Thyroid gland (tissue), 4 donors: ENCODE data around the gene ZNF507. TPM values are rescaled to one million over a fixed set of nuclear protein-coding genes. Genes with fewer than 3 reads are reported as not detected.

ENCODE experiments used
- DNase-seq, 2 donors: peaks; one replicate each; pipeline ENCODE4 v3.0.0-alpha.2; 2019
- H3K27ac ChIP-seq, 3 donors: fragments of 200-600 bp; sonication (generic); 1 replicate in 2 of 3; 2 replicates in 1 of 3; pipeline ENCODE4 v1.5.1; 2016 to 2019; ENCODE audit warnings: mild to moderate bottlenecking in 1 of 3, moderate library complexity in 1 of 3
- H3K27me3 ChIP-seq: fragments of 200-600 bp; sonication (generic); one replicate; pipeline ENCODE4 v1.5.1; 2019
- H3K36me3 ChIP-seq, 2 donors: fragments of 200-600 bp; sonication (generic); one replicate each; pipeline ENCODE4 v1.5.1; 2016 to 2019
- H3K4me1 ChIP-seq, 2 donors: fragments of 200-600 bp; sonication (generic); one replicate each; pipeline ENCODE4 v1.5.1; 2017 to 2019
- H3K4me3 ChIP-seq, 3 donors: fragments of 200-600 bp; sonication (generic); replicated peaks in 1 of 3; 1 replicate in 2 of 3; 2 replicates in 1 of 3; pipeline ENCODE4 v1.5.1; 2016; ENCODE audit warnings: mild to moderate bottlenecking in 1 of 3
- H3K9me3 ChIP-seq: fragments of 200-600 bp; sonication (generic); one replicate; pipeline ENCODE4 v1.5.1; 2017
- POLR2A ChIP-seq, 2 donors: fragments of 450-650 bp; IDR thresholded peaks; one replicate each; pipeline ENCODE4 v1.6.1; 2017; ENCODE audit warnings: antibody characterized with exemption in 2 of 2, mild to moderate bottlenecking in 2 of 2, moderate library complexity in 1 of 2
- WGBS, 2 donors: methylation state at CpG; one replicate each; pipeline ENCODE4 v1.1.5; 2017; 5-methylcytosine and 5-hydroxymethylcytosine counted together
- intact Hi-C: fragments of 100-400 bp; cut with DNase I; formaldehyde crosslinking; loops from one replicate; pipeline ENCODE4 v1.15.1; 2023
- total RNA-seq, 4 donors: library from RNA; depleted of rRNA; stranded (reverse); fragments of >200 nt; gene quantifications; one replicate each; pipeline ENCODE4 v1.2.3, GENCODE V29; 2016
- TF ChIP-seq, protein P1 (sequence below), 6 experiments: fragments of 200-600 bp in 3 of 6; fragments of 450-650 bp in 3 of 6; sonication (generic) in 3 of 6; IDR thresholded peaks; one replicate each; pipeline ENCODE4 v1.5.1; 2016 to 2019; ENCODE audit warnings: antibody characterized with exemption in 6 of 6, mild to moderate bottlenecking in 2 of 6, inconsistent platforms in 1 of 6, moderate library complexity in 1 of 6

The ZNF507 gene
- 10 to 100 TPM; 28.6 to 46.9 (median 38.0) TPM for total RNA-seq

DNA sequence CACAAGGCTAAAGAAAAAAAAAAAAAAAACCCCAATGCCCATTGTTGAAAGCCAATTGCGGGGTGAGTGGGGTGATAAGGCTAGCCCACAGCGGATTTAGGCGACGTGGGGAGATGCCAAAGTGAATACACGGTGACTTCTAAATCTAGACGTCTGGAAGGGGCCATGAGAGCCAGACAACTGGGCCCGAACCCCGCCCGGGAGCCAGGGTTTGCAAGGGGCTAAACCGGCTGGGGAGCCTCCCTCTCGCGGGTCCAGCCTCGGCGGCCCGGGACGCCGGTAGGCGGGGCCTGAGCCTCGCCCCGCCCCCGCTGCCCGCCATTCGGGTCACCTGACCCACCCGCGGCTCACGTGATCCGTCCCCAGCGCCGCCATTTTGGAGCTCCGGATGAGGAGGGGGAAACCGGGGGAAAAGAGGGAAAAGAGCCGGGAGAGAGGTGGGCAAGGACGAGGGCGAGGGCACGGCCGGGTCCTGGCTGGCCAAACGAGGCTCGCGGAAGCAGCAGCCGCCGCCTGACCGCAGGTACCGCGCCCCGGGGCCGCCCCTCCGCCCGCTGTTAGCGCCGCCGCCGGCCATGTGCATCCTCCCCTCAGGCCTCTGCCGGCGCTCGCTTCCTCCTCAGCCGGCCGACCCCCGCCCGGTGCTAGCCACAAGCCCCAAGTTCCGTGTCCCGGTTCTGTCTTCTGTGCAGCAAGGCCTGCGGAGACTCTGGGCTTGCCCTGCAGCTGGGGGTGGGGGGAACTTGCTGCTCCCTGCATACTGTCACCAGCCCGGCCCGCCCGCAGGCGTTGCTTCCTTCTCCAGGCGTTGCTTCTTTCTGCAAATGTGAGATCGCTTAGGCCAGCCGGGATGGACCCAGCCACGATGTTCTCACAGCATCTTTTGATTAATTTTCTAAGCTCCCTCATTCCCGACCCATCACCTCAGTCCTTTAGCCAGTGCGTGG is at the start of gene ZNF507:
TSS of gene ZNF507 (plus strand) at position 350 of the 947 bp plus-strand sequence. CDS start 7,221 bp downstream, outside the sequence.
- intact Hi-C loops, result loop anchor here (10.0 kb wide), 1 partner anchor 59 kb away; the partner anchor contains the start of gene DPY19L3
- Histone ChIP-seq H3K4me1 (peaks cover 18 to 24% of the 10 kb centered on the region in 2 donors), H3K9me3 (no peaks in the 10 kb centered on the region), H3K27me3 (no peaks in the 10 kb centered on the region), H3K27ac (peak within 1 kb of the TSS; percentile 76 to 80 (median 80)), H3K4me3 (peak within 1 kb of the TSS; percentile 78 to 91 (median 84)), H3K36me3 (peaks cover 7 to 9% of the 10 kb centered on the region in 2 donors)
- peak; percentile 80 to 83 for DNase-seq
- TF ChIP-seq, protein P1, sequence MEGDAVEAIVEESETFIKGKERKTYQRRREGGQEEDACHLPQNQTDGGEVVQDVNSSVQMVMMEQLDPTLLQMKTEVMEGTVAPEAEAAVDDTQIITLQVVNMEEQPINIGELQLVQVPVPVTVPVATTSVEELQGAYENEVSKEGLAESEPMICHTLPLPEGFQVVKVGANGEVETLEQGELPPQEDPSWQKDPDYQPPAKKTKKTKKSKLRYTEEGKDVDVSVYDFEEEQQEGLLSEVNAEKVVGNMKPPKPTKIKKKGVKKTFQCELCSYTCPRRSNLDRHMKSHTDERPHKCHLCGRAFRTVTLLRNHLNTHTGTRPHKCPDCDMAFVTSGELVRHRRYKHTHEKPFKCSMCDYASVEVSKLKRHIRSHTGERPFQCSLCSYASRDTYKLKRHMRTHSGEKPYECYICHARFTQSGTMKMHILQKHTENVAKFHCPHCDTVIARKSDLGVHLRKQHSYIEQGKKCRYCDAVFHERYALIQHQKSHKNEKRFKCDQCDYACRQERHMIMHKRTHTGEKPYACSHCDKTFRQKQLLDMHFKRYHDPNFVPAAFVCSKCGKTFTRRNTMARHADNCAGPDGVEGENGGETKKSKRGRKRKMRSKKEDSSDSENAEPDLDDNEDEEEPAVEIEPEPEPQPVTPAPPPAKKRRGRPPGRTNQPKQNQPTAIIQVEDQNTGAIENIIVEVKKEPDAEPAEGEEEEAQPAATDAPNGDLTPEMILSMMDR (IDR thresholded peaks at IDR 0.05), result no peak
- TF ChIP-seq POLR2A (IDR thresholded peaks at IDR 0.05), result peak in 1 of 2 donors; percentile 50
- 4% methylated on average over 52 to 60 of the region's 72 CpGs for WGBS, 2 donors

- no peak for DNase-seq
- no peaks in the 10 kb centered on the region for H3K36me3 ChIP-seq
- H3K4me3 ChIP-seq, result no peak overlapping the region
- TF ChIP-seq POLR2A (IDR thresholded peaks at IDR 0.05), result no peak
- TF ChIP-seq, protein P1 (IDR thresholded peaks at IDR 0.05), result no peak
- H3K27ac ChIP-seq, result no peak overlapping the region
- no peaks in the 10 kb centered on the region for H3K27me3 ChIP-seq
- intact Hi-C loops, result no loop called here
- no peaks in the 10 kb centered on the region for H3K4me1 ChIP-seq
- 91 to 100% methylated on average over 1 of the region's 1 CpG for WGBS, 2 donors
- peaks cover 4% of the 10 kb centered on the region for H3K9me3 ChIP-seq
Observed at GRCh38 chr19:32296694-32297093, 48.7 kb upstream of the ZNF507 start.

- Histone ChIP-seq H3K27ac (no peak overlapping the region), H3K9me3 (peaks cover 4% of the 10 kb centered on the region)
- intact Hi-C loops, result no loop called here
Observed at GRCh38 chr19:32302778-32303177, 42.6 kb upstream of the ZNF507 start.

GRCh38 chr19:32303193-32303592 is 42.2 kb upstream of the ZNF507 start:
- Histone ChIP-seq H3K4me1 (no peaks in the 10 kb centered on the region), H3K27ac (no peak overlapping the region), H3K36me3 (no peaks in the 10 kb centered on the region), H3K27me3 (no peaks in the 10 kb centered on the region), H3K9me3 (peaks cover 4% of the 10 kb centered on the region), H3K4me3 (no peak overlapping the region)
- no peak for DNase-seq
- intact Hi-C loops, result no loop called here
- TF ChIP-seq, protein P1 (IDR thresholded peaks at IDR 0.05), result no peak
- no peak for TF ChIP-seq POLR2A (IDR thresholded peaks at IDR 0.05)
- WGBS, 2 donors, result 86 to 89% methylated on average over 1 of the region's 1 CpG

More at GRCh38 chr19:32302778-32303177, 42.6 kb upstream of the ZNF507 start:
- no peaks in the 10 kb centered on the region for H3K4me1 ChIP-seq
- H3K4me3 ChIP-seq, result no peak overlapping the region
- no peaks in the 10 kb centered on the region for H3K36me3 ChIP-seq
- no peak for DNase-seq
- TF ChIP-seq POLR2A (IDR thresholded peaks at IDR 0.05), result no peak
- TF ChIP-seq, protein P1 (IDR thresholded peaks at IDR 0.05), result no peak
- H3K27me3 ChIP-seq, result no peaks in the 10 kb centered on the region

DNA sequence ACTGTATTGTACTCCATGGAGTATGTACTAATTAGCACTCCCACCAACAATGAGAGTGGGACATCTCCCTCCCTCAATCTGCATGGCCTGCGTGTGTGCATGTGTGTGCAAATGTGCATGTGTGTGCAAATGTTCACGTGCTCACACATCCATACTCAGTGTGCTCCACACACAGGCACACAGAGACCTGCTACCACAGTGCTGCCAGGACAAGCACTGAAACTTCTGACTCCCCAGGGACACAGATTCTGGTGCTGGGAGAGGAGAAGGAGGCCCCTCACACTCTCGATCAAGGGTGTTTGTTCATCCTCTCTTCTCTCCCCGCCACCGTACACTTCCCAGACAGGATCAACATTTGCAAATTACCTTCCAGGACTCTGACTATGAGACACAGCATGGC is 37.8 kb upstream of the ZNF507 start:
- H3K4me1 ChIP-seq, result no peaks in the 10 kb centered on the region
- no peak overlapping the region for H3K4me3 ChIP-seq
- intact Hi-C loops, result no loop called here
- TF ChIP-seq POLR2A (IDR thresholded peaks at IDR 0.05), result no peak
- TF ChIP-seq, protein P1 (IDR thresholded peaks at IDR 0.05), result no peak
- no peaks in the 10 kb centered on the region for H3K36me3 ChIP-seq
- no peak for DNase-seq
- H3K27me3 ChIP-seq, result no peaks in the 10 kb centered on the region
- H3K9me3 ChIP-seq, result no peaks in the 10 kb centered on the region
- 80 to 81% methylated on average over 5 of the region's 5 CpGs for WGBS, 2 donors
- no peak overlapping the region for H3K27ac ChIP-seq
